Brain microvascular endothelial cell (primary cell): Measurements from ENCODE around the gene OPHN1.

ENCODE experiments used
- DNase-seq: peaks from one replicate; pipeline ENCODE4 v3.0.0-alpha.2; 2020
- H3K27ac ChIP-seq: fragments of 250-450 bp; sonication (Bioruptor Pico); 2 replicates; pipeline ENCODE4 v1.5.1; 2020; ENCODE audit warnings: mild to moderate bottlenecking, moderate library complexity
- H3K27me3 ChIP-seq: fragments of 250-450 bp; sonication (Bioruptor Pico); replicated peaks from 2 replicates; pipeline ENCODE4 v1.5.1; 2020; ENCODE audit warnings: mild to moderate bottlenecking
- H3K36me3 ChIP-seq: fragments of 250-450 bp; sonication (Bioruptor Pico); replicated peaks from 2 replicates; pipeline ENCODE4 v1.5.1; 2020; ENCODE audit warnings: mild to moderate bottlenecking
- H3K4me3 ChIP-seq: 2 replicates; pipeline ENCODE4 v1.5.1; 2011; ENCODE audit warnings: low read depth, mild to moderate bottlenecking, control low read depth, low read length, moderate library complexity
- in situ Hi-C: cut with HindIII; loops from 2 replicates; pipeline ENCODE4 v1.10.0; 2017; ENCODE audit warnings: low sequenced_read_pairs, low pct_ligation_motif_present
- TF ChIP-seq, protein P1 (sequence below): IDR thresholded peaks from 2 replicates; pipeline ENCODE4 v1.5.1; 2011; ENCODE audit warnings: low read depth, mild to moderate bottlenecking, moderate library complexity, low read length, control low read depth, inconsistent platforms; ENCODE audit errors: missing control alignments

OPHN1 gene, protein sequence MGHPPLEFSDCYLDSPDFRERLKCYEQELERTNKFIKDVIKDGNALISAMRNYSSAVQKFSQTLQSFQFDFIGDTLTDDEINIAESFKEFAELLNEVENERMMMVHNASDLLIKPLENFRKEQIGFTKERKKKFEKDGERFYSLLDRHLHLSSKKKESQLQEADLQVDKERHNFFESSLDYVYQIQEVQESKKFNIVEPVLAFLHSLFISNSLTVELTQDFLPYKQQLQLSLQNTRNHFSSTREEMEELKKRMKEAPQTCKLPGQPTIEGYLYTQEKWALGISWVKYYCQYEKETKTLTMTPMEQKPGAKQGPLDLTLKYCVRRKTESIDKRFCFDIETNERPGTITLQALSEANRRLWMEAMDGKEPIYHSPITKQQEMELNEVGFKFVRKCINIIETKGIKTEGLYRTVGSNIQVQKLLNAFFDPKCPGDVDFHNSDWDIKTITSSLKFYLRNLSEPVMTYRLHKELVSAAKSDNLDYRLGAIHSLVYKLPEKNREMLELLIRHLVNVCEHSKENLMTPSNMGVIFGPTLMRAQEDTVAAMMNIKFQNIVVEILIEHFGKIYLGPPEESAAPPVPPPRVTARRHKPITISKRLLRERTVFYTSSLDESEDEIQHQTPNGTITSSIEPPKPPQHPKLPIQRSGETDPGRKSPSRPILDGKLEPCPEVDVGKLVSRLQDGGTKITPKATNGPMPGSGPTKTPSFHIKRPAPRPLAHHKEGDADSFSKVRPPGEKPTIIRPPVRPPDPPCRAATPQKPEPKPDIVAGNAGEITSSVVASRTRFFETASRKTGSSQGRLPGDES

DNA sequence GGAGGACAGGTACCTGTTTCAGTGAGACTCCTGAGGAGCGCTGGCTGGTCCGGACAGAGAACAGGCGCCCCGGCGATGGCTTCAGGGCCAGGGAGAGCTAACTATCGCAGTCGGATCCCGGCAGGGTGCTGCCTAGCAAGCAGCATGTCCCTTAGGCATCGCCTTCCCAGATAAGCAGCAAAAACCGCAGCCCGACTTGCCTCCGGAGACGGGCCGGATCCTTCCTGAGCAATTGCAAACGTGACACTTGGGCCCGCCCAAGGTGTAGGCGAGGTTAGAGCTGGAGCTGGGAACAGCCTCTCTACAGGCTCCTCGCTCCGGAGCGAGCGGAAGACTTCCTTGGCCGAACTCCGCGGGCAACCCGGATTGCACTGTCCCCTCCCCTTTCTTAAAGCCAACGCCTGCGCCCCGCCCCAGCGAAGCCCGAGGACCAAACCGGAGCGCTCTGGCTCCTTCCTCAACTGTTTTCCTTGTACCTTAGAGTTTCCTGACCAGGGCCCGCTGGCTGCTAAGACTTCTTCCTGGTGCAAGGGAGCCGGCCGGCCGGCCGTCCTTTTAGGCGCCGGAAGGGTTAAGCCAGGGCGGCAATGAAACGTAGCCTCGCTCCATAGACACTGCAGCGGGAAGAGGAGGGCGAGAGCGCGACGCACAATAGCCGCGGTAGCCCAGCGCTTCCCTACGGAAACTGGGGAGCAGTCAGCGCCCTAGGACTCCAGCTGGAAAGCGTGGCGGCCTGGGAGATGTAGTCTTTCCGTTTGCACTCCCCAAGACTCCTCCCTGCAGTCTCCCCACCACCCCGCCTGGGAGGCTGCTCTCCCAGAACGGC, at the start of gene OPHN1:
OPHN1 (minus strand) TSS at position 341 of the 826 bp plus-strand sequence. CDS start 475 bp downstream, outside the sequence.
- H3K27ac ChIP-seq, result peak within 1 kb of the TSS; percentile 66
- in situ Hi-C loops, result no loop called here

DNA sequence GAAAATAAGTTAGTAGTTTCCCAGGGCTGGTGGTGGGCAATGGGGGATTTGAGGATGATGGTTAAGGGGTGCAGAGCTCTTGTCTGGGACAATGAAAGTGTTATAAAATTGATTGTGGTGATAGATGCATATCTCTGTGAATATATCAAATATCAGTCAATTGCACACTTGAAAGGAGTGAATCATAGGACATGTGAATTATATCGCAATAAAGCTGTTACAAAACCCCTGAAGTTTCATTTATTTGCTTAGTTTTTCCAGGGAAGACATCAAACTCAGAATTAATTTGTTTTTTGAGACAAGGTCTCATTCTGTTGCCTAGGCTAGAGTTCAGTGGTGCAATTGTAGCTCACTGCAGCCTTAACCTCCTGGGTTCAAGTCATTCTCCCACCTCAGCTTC, 47.7 kb upstream of the OPHN1 start:
- no peaks in the 10 kb centered on the region for H3K36me3 ChIP-seq
- H3K27me3 ChIP-seq, result no peaks in the 10 kb centered on the region
- no peak for DNase-seq
- H3K4me3 ChIP-seq, result no peak overlapping the region
- no peak overlapping the region for H3K27ac ChIP-seq
- in situ Hi-C loops, result no loop called here
- TF ChIP-seq, protein P1, sequence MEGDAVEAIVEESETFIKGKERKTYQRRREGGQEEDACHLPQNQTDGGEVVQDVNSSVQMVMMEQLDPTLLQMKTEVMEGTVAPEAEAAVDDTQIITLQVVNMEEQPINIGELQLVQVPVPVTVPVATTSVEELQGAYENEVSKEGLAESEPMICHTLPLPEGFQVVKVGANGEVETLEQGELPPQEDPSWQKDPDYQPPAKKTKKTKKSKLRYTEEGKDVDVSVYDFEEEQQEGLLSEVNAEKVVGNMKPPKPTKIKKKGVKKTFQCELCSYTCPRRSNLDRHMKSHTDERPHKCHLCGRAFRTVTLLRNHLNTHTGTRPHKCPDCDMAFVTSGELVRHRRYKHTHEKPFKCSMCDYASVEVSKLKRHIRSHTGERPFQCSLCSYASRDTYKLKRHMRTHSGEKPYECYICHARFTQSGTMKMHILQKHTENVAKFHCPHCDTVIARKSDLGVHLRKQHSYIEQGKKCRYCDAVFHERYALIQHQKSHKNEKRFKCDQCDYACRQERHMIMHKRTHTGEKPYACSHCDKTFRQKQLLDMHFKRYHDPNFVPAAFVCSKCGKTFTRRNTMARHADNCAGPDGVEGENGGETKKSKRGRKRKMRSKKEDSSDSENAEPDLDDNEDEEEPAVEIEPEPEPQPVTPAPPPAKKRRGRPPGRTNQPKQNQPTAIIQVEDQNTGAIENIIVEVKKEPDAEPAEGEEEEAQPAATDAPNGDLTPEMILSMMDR, result no peak

More for the DNA sequence above, at the start of gene OPHN1:
- Histone ChIP-seq H3K27me3 (no peaks in the 10 kb centered on the region), H3K36me3 (no peaks in the 10 kb centered on the region), H3K4me3 (peak within 1 kb of the TSS; percentile 67)
- DNase-seq, result peak; percentile 69
- TF ChIP-seq, protein P1, result no peak

DNA sequence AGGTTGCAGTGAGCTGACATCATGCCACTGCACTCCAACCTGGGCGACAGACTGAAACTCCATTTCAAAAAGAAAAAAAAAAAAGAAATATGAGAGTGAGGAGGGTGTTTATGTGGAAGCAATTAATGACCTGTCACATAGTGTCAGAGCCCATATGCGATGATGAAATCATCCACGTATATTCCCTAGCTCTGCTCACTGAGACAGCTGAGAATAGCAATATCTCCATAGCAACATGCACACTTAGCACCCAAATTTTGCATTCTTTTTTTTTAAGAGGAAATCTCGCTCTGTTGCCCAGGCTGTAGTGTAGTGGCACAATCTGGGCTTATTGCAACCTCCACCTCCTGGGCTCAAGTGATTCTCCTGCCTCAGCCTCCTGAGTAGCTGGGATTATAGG, 31.5 kb upstream of the OPHN1 start:
- in situ Hi-C loops, result no loop called here
- TF ChIP-seq, protein P1, result no peak

DNA sequence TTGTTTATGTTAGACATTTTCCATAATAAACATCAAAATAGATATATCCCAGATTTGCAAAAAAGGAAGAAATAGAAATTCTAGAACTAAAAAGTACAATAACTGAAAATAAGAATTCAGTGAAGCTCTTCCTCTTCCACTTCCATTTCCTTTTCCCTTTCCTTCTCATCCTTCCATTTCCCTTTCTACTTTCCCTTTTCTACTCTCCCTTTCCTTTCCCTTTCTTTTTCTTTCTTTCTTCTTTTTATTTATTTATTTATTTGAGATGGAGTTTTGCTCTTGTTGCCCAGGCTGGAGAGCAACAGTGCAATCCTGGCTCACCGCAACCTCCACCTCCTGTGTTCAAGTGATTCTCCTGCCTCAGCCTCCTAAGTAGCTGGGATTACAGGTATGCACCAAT, 30.6 kb upstream of the OPHN1 start:
- Histone ChIP-seq H3K27ac (no peak overlapping the region), H3K27me3 (no peaks in the 10 kb centered on the region), H3K36me3 (no peaks in the 10 kb centered on the region), H3K4me3 (no peak overlapping the region)
- in situ Hi-C loops, result no loop called here
- TF ChIP-seq, protein P1, result no peak
- no peak for DNase-seq

More for the DNA sequence above, 31.5 kb upstream of the OPHN1 start:
- no peak overlapping the region for H3K4me3 ChIP-seq
- H3K27me3 ChIP-seq, result no peaks in the 10 kb centered on the region
- DNase-seq, result no peak
- no peak overlapping the region for H3K27ac ChIP-seq
- no peaks in the 10 kb centered on the region for H3K36me3 ChIP-seq

DNA sequence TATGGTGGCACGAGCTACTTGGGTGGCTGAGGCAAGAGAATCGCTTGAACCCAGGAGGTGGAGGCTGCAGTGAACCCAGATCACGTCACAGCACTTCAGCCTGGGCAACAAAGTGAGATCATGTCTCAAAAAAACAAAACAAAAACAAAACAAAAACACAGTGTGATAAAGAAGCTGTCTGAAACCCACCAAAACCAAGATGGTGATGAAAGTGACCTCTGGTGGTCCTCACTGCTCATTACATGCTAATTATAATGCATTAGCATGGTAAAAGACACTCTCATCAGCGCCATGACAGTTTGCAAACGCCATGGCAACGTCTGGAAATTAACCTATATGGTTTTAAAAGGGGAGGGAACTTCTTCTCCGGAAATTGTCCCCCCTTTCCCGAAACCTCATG, 29.4 kb upstream of the OPHN1 start:
- no peak overlapping the region for H3K4me3 ChIP-seq
- H3K36me3 ChIP-seq, result no peaks in the 10 kb centered on the region
- TF ChIP-seq, protein P1, result peak; percentile 52
- peak; percentile 45 for DNase-seq
- peak overlapping the region; percentile 59 for H3K27ac ChIP-seq
- in situ Hi-C loops, result no loop called here
- no peaks in the 10 kb centered on the region for H3K27me3 ChIP-seq
